ENCODE data around the gene POLH. TPM values are rescaled to one million over a fixed set of nuclear protein-coding genes. Genes with fewer than 3 reads are reported as not detected.

Gene POLH
- total and polyA plus RNA-seq, 10 of the 15 experiments (the other 5 are each of a cell fraction or from before 2014, with no cell fraction given): 5.5 to 33.6 (median 18.6) TPM

GRCh38 chr6:43540507-43540906 is 35.5 kb upstream of the POLH start:
- no TSS peak for BruUV-seq (replicated peaks)
- Histone ChIP-seq H2AFZ (ENCODE audit: control insufficient read depth, low read depth, low read length) (no peak overlapping the region), H4K20me1 (ENCODE audit: control insufficient read depth, insufficient read depth) (no peaks in the 10 kb centered on the region), H3K27ac (ENCODE audit: control insufficient read depth, insufficient read depth) (no peak overlapping the region), H3K36me3 (ENCODE audit: control insufficient read depth in 2 of 2, insufficient read depth in 2 of 2, low read length in 1 of 2) (peaks cover 4 to 16% of the 10 kb centered on the region in 2 experiments; a peak in 3 of 4 replicates), H3K4me2 (ENCODE audit: control insufficient read depth, insufficient read depth) (no peak overlapping the region), H3K79me2 (ENCODE audit: control insufficient read depth, insufficient read depth, low read length) (no peaks in the 10 kb centered on the region), H3K9me3 (replicated peaks; ENCODE audit: control insufficient read depth, insufficient read depth, low read length) (no peaks in the 10 kb centered on the region), H3K4me1 (ENCODE audit: control insufficient read depth, insufficient read depth, low read length) (peaks cover 8% of the 10 kb centered on the region), H3K27me3 (replicated peaks in 1 of 2; ENCODE audit: control insufficient read depth in 2 of 2, insufficient read depth in 2 of 2, low read length in 1 of 2) (no peaks in the 10 kb centered on the region), H3K4me3 (no peak overlapping the region), H3K9ac (ENCODE audit: control insufficient read depth, insufficient read depth, low read length) (no peak overlapping the region)
- DNase-seq (ENCODE audit: low read depth, low spot score) (no peak), FAIRE-seq (no peak), ATAC-seq (no peak)
- in situ Hi-C loops (cut with MboI): no loop called here
- intact Hi-C loops (cut with micrococcal nuclease; ENCODE audit: unreplicated experiment): no loop called here
- TF ChIP-seq, protein P1, sequence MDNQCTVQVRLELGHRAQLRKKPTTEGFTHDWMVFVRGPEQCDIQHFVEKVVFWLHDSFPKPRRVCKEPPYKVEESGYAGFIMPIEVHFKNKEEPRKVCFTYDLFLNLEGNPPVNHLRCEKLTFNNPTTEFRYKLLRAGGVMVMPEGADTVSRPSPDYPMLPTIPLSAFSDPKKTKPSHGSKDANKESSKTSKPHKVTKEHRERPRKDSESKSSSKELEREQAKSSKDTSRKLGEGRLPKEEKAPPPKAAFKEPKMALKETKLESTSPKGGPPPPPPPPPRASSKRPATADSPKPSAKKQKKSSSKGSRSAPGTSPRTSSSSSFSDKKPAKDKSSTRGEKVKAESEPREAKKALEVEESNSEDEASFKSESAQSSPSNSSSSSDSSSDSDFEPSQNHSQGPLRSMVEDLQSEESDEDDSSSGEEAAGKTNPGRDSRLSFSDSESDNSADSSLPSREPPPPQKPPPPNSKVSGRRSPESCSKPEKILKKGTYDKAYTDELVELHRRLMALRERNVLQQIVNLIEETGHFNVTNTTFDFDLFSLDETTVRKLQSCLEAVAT (IDR thresholded peaks at IDR 0.05): no peak
- no peak for TF ChIP-seq MYB (IDR thresholded peaks at IDR 0.05; ENCODE audit: borderline replicate concordance, low read depth, low read length)
- no peak for TF ChIP-seq ZNF274 (IDR thresholded peaks at IDR 0.05; ENCODE audit: insufficient read depth, insufficient read length)
- no peak for TF ChIP-seq RFX5 (IDR thresholded peaks at IDR 0.05; ENCODE audit: low read depth, low read length)
- no peak for TF ChIP-seq IRF5 (IDR thresholded peaks at IDR 0.05; ENCODE audit: borderline replicate concordance)
- no peak for TF ChIP-seq RAD51 (IDR thresholded peaks at IDR 0.05)
- no peak for TF ChIP-seq CBX5 (IDR thresholded peaks at IDR 0.05; ENCODE audit: low read depth)
- ChIA-PET SMC1A (ENCODE audit: uncharacterized antibody, unreplicated experiment) (interaction anchor here (1.2 kb wide), 1 partner anchor 31 kb away, joined by 3 read pairs; no protein-coding TSS in a partner anchor), CTCF (no interaction called here), RAD21 (ENCODE audit: unreplicated experiment) (interaction anchor here (0.6 kb wide), 1 partner anchor 31 kb away, joined by 3 read pairs; no protein-coding TSS in a partner anchor), POLR2A (interaction anchor here (0.6 kb wide), 1 partner anchor 89 kb away, joined by 3 read pairs; no protein-coding TSS in a partner anchor)
- WGBS (ENCODE audit: insufficient coverage, insufficient replicate concordance, low lambda C conversion rate, missing lambda C conversion rate): 98% methylated on average over 5 of the region's 5 CpGs
